OCI-LY1 (cell line): ENCODE results near the gene MGAT4C.

Source experiments
- H2AFZ ChIP-seq: fragments of 200-600 bp; sonication (generic), shearing (Covaris generic); 2 replicates; pipeline ENCODE4 v1.6.0; 2014; ENCODE audit warnings: antibody characterized with exemption, mild to moderate bottlenecking, low read length
- H3F3A ChIP-seq: fragments of 200-600 bp; sonication (generic), shearing (Covaris generic); 2 replicates; pipeline ENCODE4 v1.6.0; 2014; ENCODE audit warnings: mild to moderate bottlenecking, antibody characterized with exemption, low read length, moderate library complexity; ENCODE audit not compliant: insufficient read depth
- H3K27ac ChIP-seq: fragments of 200-600 bp; sonication (generic); 2 replicates; pipeline ENCODE4 v1.5.1; 2014; ENCODE audit warnings: low read length, mixed run types, mild to moderate bottlenecking, low read depth; ENCODE audit not compliant: poor library complexity, severe bottlenecking
- H3K27me3 ChIP-seq: fragments of 200-600 bp; sonication (generic); 2 replicates; pipeline ENCODE4 v1.6.0; 2014; ENCODE audit warnings: antibody characterized with exemption, mild to moderate bottlenecking, low read length, moderate library complexity; ENCODE audit not compliant: insufficient read depth
- H3K36me3 ChIP-seq: fragments of 200-600 bp; sonication (generic); 2 replicates; pipeline ENCODE4 v1.6.1; 2014; ENCODE audit warnings: mild to moderate bottlenecking, antibody characterized with exemption, low read length, moderate library complexity, mixed read lengths; ENCODE audit not compliant: insufficient read depth
- H3K4me1 ChIP-seq: fragments of 200-600 bp; sonication (generic); 2 replicates; pipeline ENCODE4 v1.5.1; 2014; ENCODE audit warnings: mild to moderate bottlenecking, low read length, moderate library complexity; ENCODE audit not compliant: insufficient read depth, severe bottlenecking
- H3K4me2 ChIP-seq: fragments of 200-600 bp; sonication (generic), shearing (Covaris generic); 2 replicates; pipeline ENCODE4 v1.6.1; 2014; ENCODE audit warnings: low read length
- H3K4me3 ChIP-seq: fragments of 200-600 bp; sonication (generic); 2 replicates; pipeline ENCODE4 v1.5.1; 2014; ENCODE audit warnings: low read length, low read depth, mild to moderate bottlenecking, mixed read lengths; ENCODE audit not compliant: poor library complexity, severe bottlenecking
- H3K79me2 ChIP-seq: fragments of 200-600 bp; shearing (Covaris generic); 2 replicates; pipeline ENCODE4 v1.6.1; 2016; ENCODE audit warnings: mixed run types, low read length, mixed read lengths; ENCODE audit not compliant: insufficient read depth
- H3K9ac ChIP-seq: fragments of 200-600 bp; sonication (generic), shearing (Covaris generic); 2 replicates; pipeline ENCODE4 v1.6.1; 2014; ENCODE audit warnings: mild to moderate bottlenecking, low read length, mixed read lengths
- H3K9me2 ChIP-seq: fragments of 200-600 bp; sonication (generic), shearing (Covaris generic); 2 replicates; pipeline ENCODE4 v1.6.1; 2014; ENCODE audit warnings: low read depth, mild to moderate bottlenecking, low read length, mixed read lengths
- H3K9me3 ChIP-seq: fragments of 200-600 bp; shearing (Covaris generic); 2 replicates; pipeline ENCODE4 v1.6.1; 2014; ENCODE audit warnings: low read length, mixed read lengths
- H4K20me1 ChIP-seq: fragments of 200-600 bp; sonication (generic), shearing (Covaris generic); 2 replicates; pipeline ENCODE4 v1.6.0; 2016; ENCODE audit warnings: mild to moderate bottlenecking, low read length; ENCODE audit not compliant: insufficient read depth
- CTCF ChIP-seq: fragments of 200-600 bp; sonication (generic), shearing (Covaris generic); IDR thresholded peaks from 2 replicates; pipeline ENCODE4 v1.5.1; 2017; ENCODE audit warnings: mild to moderate bottlenecking, antibody characterized with exemption, low read length, moderate library complexity, mixed read lengths
- EZH2 ChIP-seq: fragments of 200-600 bp; sonication (generic), shearing (Covaris generic); IDR thresholded peaks from 2 replicates; pipeline ENCODE4 v1.8.0; 2017; ENCODE audit warnings: borderline replicate concordance, mixed run types, mild to moderate bottlenecking, antibody characterized with exemption, low read length, moderate library complexity, mixed read lengths

Gene MGAT4C

GRCh38 chr12:85955127-85955526 is 301.1 kb downstream of the MGAT4C start:
- TF ChIP-seq EZH2 (no peak), CTCF (no peak)
- no peak overlapping the region for H2AFZ ChIP-seq

GRCh38 chr12:85951823-85952222 is 304.4 kb downstream of the MGAT4C start:
- no peak overlapping the region for H3K4me3 ChIP-seq
- H4K20me1 ChIP-seq = no peaks in the 10 kb centered on the region
- no peaks in the 10 kb centered on the region for H3F3A ChIP-seq
- no peak overlapping the region for H3K9ac ChIP-seq
- no peak overlapping the region for H2AFZ ChIP-seq
- no peak overlapping the region for H3K27ac ChIP-seq
- peak; percentile 49 for TF ChIP-seq CTCF
- no peak for TF ChIP-seq EZH2
- H3K36me3 ChIP-seq = no peaks in the 10 kb centered on the region
- H3K79me2 ChIP-seq = no peaks in the 10 kb centered on the region
- H3K27me3 ChIP-seq = no peaks in the 10 kb centered on the region
- no peaks in the 10 kb centered on the region for H3K9me2 ChIP-seq
- H3K4me1 ChIP-seq = no peaks in the 10 kb centered on the region
- H3K9me3 ChIP-seq = no peaks in the 10 kb centered on the region
- no peak overlapping the region for H3K4me2 ChIP-seq

More at GRCh38 chr12:85955127-85955526, 301.1 kb downstream of the MGAT4C start:
- Histone ChIP-seq H3K4me3 (no peak overlapping the region), H3K79me2 (no peaks in the 10 kb centered on the region), H3K9me3 (no peaks in the 10 kb centered on the region), H3K9me2 (no peaks in the 10 kb centered on the region), H3F3A (no peaks in the 10 kb centered on the region), H3K9ac (no peak overlapping the region), H4K20me1 (no peaks in the 10 kb centered on the region), H3K36me3 (no peaks in the 10 kb centered on the region), H3K4me2 (no peak overlapping the region), H3K4me1 (no peaks in the 10 kb centered on the region), H3K27ac (no peak overlapping the region), H3K27me3 (no peaks in the 10 kb centered on the region)

GRCh38 chr12:85949253-85949652 is 306.9 kb downstream of the MGAT4C start:
- Histone ChIP-seq H3K4me3 (no peak overlapping the region), H3K79me2 (no peaks in the 10 kb centered on the region), H3F3A (no peaks in the 10 kb centered on the region), H3K27me3 (no peaks in the 10 kb centered on the region), H3K9me2 (no peaks in the 10 kb centered on the region), H3K36me3 (no peaks in the 10 kb centered on the region), H4K20me1 (no peaks in the 10 kb centered on the region), H3K9me3 (no peaks in the 10 kb centered on the region), H3K9ac (no peak overlapping the region), H3K4me2 (no peak overlapping the region), H3K27ac (no peak overlapping the region), H2AFZ (no peak overlapping the region), H3K4me1 (no peaks in the 10 kb centered on the region)
- TF ChIP-seq CTCF (no peak), EZH2 (no peak)
